Fibroblast of skin of left quadriceps (primary cell): ENCODE results near the gene ZNF593OS.

Source experiments
- DNase-seq, 2 experiments: peaks; one replicate each; pipeline ENCODE4 v3.0.0-alpha.2; 2013; ENCODE audit warnings: low read depth in 2 of 2

Gene ZNF593OS

DNA sequence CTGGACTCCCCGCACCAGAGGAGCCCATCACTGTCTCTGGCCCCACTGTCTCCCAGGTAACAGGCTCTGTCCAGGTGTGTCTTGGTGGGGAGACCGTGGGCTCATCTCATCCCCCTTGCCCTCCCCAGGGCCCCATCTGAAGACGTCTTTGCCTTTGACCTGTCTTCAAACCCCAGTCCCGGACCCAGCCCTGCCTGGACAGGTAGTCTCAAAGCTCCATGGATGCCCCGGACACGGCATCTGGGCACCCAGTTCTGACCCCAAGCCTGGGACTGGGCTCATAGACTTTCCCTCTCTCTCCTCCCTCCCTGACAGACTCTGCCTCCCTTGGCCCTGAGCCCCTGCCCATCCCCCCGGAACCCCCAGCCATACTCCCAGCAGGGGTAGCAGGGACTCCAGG is 12.5 kb upstream of the ZNF593OS start:
- no peak for DNase-seq

DNA sequence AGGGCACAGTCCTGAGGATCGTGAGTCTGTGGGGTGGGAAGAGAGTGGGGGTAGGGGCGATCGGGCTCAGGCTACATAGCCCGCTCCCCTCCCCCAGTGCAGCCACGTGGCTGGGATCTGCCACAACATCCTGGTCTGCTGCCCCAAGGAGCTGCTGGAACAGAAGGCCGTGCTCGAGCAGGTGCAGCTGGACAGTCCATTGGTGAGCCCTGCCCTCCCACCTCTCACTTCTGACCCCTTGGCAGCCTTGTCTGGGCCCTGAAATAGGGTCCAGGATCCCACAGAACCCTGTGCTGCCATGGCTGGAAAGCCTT is 10.7 kb upstream of the ZNF593OS start:
- no peak for DNase-seq

DNA sequence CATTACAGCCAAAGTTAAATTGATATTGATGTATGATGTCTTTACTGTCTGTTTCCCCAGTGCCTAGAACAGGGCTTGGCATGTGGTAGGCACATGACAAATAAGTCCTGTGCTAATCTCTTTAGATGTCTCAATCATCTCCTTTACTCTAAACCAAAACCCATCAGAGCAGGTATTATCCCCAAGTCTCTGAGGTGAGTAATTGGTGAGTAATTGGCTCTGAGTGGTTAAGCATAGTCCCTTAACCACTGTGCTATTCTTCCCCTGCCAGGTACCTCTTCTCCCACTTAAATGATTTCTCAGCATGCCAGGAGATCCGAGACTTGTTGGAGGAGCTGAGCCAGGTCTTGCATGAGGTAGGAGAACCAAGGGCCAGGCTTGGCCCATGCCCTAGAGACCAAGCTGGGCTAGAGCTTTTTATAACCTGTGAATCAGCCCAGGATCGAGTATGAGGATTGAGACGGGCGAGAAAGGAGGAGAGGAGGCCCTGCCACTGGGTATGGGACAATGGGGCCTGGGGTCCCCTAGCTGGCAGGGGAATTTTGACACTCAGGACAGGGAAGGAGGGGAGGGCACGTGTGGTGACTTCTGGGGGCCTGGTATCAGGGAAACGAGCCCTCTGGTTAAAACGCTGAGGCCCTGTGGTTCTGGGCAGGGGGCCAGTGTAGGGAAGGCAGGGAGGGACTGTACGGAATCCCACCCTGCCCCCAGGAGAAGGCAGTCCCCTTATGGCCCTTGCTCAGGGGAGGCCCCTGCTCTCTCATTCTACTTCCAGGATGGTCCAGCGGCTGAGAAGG is 10.2 kb upstream of the ZNF593OS start:
- no peak for DNase-seq

DNA sequence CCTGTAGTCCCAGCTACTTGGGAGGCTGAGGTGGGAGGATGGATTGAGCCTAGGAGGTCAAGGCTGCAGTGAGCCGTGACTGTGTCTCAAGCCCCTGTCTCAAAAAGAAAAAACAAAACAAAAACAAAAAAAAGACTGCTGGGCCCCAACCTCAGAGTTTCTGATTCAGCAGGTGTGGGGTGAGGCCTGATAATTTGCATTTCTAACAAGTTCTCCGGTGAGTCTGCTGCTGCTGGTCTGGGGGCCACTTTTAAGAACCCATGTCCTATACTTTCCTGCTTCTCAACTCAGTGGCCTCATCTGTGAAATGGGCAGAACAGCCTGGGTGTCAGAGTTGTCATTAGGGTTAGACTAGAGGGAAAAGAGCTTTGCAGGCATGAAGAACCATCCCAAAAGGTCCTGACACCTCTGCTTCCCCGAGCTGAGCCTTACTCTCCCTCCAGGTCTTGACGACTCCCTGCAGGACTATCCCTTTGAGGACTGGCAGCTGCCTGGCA is 8.4 kb upstream of the ZNF593OS start:
- no peak for DNase-seq

DNA sequence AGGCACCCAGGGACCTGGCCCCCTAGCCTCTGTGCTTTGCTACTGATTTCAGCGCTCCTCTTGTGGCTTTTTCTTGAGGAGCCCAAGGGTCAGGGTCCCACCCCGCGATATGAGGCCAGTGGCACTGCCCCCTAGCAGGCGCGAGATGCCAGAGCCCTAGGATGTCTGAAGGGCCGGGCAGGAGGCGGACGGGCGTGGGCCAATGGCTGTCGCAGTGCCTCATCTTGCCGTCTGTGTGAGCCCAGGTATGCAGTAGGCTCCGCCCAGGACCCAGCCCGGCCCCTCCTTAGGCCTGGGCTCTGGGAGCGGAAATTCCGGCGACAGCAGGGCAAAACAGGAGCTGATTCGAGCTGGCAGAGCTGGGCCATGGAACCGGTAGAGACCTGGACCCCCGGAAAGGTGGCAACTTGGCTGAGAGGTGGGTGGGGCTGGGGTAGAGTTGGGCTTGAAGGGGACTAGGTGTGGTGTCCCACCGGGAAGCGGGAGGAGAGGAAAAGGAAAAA is 5.6 kb upstream of the ZNF593OS start, which contains the start of gene CNKSR1:
CNKSR1 (plus strand) TSS at position 310 of the 503 bp plus-strand sequence; CDS start at position 367, 57 bp downstream.
- no peak for DNase-seq

DNA sequence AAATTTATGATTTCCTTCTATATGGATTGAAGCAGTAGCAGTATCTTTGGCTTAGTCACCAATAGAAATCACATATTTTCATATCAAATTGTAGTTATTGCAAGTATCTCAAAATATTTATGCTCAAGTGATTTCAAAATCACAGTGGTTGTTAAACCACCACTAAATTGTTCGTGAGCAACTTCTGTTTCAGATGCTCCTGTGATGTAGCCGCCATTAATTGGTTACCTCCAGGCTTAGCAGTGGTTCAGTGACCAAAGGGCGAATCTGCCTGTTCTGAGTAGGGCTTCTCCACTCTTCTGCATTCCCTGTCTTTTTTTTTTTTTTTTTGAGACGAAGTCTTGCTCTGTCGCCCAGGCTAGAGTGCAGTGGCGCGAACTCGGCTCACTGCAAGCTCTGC is 3.7 kb upstream of the ZNF593OS start:
- no peak for DNase-seq

DNA sequence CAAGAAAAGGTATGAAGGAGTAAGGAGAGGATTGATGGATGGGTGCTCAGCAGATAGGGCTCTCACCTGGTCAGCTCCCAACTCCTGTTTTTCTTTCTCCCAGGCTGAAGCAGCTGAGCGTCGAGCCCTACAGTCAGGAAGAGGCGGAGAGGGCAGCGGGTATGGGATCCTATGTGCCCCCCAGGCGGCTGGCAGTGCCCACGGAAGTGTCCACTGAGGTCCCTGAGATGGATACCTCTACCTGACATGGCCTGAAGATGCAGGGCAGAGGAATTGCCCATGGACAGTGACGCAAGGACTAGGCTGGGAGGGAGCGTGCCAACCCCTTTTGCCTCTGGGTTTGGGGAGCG is 1.2 kb downstream of the ZNF593OS start:
- DNase-seq, result no peak

DNA sequence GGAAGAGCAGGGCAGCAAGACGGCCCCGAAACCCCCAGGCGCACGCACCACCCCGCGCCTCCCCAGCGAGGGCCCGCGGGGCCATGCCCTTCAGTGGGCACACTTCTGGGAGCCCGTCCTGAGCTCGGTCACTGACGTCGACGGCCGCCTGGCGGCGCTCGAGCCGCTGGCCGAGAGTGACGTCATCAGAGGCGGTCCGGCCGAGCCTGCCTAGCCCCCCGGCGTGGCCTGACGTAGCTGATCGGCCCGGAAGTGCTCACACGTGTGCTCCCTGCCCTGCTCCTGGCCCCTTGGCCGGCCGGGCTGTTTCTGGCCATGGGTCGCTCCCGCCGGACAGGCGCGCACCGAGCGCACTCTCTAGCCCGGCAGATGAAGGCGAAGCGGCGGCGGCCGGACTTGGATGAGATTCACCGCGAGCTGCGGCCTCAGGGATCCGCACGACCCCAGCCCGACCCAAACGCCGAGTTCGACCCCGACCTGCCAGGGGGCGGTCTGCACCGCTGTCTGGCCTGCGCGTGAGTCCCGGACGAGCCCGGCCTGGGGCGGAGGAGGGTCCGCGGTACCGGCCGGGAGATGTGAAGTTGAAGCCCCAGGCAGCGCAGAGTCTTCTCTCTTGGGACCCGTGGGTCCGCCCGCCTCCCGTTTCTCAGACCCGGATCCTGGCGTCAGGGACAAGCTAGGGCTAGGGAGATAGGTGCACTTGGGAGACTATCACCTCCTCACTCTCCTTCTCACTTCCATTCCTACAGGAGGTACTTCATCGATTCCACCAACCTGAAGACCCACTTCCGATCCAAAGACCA is 1.8 kb downstream of the ZNF593OS start, which contains the start of gene ZNF593:
ZNF593 (plus strand) TSS at position 240 of the 803 bp plus-strand sequence; CDS start at position 316, 76 bp downstream.
- peak; percentile 65 to 67 for DNase-seq

DNA sequence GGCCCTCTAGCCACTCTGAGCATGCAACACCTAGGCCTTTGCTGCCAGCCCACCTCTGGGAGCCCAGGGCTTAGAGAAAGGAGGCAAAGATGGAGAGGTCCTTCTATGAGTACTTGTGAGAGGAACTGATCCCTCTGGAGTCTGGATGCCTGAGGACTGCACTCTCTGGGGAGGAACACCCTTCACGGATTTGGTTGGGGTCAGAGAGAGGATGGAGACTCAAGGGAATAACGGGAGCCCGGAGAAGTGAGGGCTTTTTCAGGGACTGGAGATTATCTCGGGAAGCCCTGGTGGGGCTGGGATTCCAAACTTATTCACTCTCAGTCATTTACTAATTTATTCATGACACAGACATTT is 2.5 kb downstream of the ZNF593OS start:
- no peak for DNase-seq

DNA sequence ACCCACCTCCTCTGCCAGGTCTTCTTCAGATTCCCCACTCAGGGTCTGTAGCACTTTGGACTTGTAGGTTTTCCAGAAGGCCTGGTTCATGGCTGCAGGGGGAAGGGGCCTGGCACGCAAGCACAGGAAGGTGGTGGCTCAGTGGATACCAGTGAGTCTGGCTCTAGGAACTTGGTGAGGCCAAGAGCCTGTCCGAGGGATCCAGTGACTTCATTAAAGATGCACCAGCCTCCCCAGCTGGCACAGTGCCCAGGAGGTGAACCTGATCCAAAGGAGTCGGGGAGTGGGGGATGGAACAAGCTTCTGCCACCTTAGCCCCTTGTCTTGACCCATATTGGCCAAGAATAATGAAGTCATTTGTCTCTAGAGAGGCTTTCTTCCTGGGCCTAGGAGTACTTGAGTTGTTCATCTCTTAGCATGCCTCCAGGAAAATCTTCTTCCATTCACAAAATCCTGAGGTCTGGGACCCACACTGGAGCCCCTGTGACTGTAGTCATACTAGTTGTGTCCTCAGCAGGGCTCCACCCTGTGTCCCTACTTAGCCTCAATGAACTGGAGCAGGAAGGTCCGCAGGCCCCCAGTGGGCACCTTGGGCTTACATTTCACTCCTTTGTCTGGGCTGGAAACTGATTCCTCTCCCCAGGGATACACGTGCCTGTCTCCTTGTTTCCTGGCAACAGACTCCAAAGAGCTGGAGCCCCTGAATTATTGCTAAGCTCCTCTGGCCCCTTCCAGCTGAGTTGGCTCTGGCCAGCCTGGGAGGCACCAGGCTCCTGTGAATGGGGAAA is 3.0 kb downstream of the ZNF593OS start, which contains the start of gene C1orf232:
C1orf232 (minus strand) TSS at position 554 of the 788 bp plus-strand sequence; CDS start at position 90, 464 bp downstream.
- no peak for DNase-seq

DNA sequence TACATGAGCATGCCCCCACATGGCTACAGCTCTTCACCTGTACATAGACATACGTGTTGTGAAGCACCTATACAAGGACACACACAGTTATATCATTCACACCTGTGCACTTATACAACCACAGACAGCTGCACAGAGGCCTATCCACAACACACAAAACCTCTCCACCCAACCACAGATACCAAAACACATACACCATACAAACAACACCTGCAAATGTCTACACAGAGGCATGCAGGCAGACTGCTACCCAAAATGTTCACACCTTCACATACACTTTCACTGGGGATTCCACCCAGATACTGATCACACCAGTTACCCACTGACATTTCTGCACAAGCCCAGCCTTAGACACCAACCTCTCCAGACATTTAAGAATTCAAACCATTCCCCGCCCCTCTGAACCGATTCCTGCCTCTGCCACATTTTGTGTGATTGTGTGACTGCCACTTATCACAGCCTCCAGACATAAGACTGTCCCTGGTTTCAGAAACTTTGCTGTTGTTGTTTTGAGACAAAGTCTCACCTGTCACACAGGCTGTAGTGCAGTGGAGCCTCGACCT is 4.8 kb downstream of the ZNF593OS start:
- DNase-seq, result no peak

DNA sequence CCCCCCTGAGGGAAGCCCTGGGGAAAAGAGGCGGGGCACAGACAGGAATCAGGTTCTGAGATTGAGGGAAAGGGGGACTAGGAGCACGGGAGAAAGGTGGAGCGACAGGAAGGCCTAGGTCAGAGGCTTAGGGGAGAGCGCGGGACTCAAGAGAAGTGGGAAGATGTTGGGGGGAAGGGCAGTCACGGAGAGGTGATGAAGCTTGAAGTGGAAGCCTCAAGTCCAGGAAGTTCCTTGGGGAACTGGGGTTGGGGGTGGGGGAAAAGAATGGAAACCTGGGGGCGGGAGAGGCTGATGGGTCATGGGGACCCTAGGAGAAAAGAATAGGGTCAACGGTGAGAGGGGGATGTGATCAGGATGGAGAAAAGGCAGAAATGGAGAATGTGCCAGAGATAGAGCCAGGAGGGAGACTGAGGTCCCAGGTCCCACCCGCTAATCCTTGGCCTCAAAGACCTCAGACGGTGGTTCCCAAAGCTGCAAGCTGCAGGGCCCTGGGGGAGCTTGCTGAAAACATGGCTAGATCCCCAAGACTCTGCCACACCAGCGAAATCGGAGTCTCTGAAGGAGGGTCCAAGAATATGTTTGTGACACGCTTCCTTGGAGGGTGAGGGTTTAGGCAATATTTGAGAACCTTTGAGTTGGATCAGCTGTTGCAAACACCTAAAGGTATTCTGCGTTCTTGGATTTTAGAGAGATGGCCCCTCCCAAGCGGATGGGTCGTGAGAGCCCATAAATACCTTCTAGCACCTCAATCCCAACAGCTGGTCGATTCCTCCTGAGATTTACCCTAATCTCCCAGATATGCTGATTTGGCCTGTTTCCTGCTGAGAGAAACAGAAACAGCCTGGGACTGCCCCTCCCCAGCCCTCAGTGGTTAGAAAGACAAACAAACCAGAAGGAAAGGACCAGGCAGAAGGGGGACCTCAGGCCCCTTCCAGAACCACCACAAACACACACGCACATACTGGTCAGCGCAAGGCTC is 6.5 kb downstream of the ZNF593OS start:
- DNase-seq, result no peak

DNA sequence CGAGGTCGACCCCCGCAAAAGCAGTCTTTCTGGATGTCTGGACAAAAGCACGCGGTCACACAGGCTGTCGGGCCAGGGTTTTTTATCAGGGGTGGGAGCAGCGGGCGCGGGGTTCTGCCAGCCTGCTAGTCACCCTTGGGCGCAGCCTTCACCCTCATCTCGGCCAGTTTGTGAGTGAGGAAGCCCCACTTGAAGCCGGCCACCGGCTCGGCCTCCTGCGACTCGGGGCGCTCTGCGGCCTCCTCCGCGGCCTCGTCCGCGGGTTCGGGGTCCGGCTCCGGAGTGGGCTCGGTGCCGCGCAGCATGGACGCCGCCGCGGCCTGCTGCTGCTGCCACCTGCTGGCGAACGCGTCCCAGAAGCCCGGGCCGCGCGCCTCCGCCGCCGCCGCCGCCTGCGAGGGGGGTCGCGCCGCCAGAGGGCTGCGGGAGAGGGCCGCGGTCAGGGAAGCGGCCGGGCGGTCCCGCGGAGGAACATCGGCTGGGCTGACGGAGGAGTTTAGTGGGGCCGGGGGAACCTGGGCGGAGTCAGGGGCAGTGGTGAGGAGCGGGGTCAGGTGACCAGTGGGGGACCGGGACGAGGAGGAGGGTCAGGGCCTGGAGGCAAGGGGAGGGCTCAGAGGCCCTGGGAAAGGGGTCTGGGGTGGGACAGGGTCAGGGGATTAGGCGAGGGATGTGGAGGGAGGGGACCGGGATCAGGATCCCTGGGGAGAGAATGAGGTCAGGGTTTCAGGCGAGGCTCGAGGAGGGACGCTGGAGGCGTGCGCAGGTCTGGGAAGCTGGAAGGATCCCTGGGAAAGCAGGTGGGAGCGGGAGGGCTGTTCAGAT is 7.4 kb downstream of the ZNF593OS start:
- DNase-seq, result no peak

DNA sequence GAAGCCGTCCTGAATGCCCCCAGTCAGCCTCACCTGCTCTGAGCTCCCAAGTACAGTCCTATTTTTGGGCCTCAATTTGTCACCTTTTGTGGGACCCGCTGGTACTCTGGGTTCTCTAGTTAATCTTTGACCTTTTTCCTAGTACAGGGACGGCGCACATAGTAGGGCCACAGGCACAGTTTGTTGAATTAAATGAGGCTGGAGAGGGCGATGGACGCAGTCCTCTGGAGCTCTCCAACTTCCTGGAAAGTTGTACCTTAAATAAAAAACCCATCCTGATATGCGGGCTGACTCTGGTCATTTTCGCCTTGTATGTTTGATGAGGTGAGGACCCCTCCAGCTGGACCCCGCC is 8.0 kb downstream of the ZNF593OS start:
- DNase-seq, result no peak

DNA sequence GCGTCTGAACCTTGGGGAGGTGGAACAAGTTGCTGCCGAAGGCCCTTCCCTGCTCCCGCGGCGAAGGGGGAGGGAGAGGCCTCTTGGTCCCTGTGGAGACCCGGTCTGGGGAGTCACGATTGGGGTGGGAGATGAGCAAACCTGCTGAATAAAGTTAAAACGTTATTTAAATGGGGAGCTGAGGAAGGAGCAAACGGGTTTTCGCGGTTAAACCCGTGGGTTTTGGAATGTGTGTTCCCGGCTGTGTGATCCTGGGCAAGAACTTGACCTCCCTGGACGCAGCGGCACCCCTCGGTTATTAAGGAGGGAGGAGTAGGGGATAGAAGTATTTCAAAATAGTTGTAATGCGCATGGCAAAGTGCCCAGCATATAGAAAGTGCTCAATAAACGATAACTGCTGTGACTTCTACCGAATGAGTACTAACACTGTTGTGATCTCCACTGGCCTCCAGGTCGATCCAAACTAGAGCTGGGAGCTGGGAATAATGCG is 9.4 kb downstream of the ZNF593OS start:
- DNase-seq, result no peak

DNA sequence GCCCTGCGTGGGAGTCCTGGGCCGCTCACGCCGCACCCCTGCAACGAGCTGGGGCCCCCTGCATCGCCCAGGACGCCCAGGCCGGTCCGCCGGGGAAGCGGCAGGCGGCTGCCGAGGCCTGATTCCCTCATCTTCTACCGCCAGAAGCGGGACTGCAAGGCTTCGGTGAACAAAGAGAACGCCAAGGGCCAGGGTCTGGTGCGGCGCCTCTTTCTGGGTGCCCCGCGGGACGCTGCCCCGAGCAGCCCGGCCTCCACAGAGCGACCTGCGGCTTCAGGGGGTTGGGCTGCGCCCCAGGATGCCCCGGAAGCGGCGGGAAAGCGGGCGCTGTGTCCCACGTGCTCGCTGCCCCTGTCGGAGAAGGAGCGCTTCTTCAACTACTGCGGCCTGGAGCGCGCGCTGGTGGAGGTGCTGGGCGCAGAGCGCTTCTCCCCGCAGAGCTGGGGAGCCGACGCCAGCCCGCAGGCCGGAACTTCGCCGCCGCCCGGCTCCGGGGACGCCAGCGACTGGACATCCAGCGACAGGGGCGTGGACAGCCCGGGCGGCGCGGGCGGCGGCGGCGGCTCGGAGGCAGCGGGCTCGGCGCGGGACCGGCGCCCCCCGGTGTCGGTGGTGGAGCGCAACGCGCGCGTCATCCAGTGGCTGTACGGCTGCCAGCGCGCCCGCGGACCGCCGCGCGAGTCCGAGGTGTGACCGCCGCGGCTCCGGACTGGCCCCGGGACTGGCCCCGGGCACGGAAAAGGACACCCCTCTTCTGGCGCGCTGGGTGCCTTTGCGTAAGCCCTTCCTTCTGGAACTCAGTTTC is 10.0 kb downstream of the ZNF593OS start:
- no peak for DNase-seq

DNA sequence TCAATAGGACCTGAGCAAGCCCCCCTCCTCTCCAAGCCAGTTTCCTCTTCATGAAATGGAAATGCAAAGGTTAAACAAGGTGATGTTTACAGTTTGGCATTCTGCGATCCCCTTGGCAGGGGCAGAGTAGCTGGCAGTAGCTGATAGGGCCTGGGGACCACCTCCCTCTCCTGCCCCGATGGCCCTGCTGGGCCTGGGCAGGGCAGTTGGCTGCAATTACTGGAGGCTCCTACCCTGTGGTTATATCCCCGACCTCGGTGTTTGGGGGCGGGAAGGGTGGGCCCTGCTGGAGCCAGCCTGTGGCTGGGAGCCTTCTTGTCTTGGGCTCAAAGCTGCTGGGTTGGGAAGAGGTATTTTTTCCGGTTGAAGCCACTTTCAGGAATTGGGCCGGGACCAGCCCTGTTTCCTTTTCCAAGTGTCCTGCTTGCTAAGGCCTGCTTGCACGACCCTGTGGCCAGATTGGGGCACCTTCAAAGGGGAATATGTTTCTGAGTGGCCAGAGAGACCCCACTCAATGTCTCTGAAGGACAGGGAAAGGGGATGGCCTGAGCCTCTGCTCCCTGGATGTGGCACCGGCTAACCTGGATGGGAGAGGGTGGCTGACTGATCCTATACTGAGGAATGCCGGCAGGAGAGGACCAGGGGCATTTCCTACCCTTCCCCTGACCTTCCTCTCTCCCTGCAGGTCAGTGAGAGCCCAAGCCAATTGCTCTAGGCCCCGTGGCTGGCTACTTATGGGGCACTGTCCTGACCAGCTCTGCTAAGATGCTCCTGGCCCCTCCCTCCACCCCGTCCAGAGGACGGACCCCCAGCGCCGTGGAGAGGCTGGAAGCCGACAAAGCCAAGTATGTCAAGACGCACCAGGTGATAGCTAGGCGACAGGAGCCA is 10.9 kb downstream of the ZNF593OS start:
- DNase-seq, result no peak

DNA sequence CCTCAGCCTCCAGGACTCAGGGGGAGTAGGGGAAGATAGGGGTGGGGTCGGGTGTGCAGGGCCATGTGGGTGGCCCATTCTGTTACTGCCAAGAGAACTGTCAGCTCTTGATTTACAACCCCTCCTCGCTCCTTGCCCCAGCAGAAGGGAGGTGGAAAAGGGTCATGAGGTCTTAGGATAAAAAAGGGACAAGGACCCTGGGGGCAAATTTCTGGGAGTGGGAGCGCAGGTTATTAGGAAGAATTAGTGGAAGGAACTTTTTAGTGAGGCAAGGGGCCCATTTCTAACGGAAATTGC is 11.9 kb downstream of the ZNF593OS start:
- DNase-seq, result no peak
